GM13976 (cell line): ENCODE measurements around the gene PPP4C.

Source experiments
- DNase-seq: peaks from one replicate; pipeline ENCODE4 v3.0.0; 2012; ENCODE audit warnings: low spot score
- CTCF ChIP-seq: IDR thresholded peaks from 2 replicates; pipeline ENCODE4 v1.5.1; 2012; ENCODE audit warnings: borderline replicate concordance, mild to moderate bottlenecking; ENCODE audit not compliant: insufficient read depth; ENCODE audit errors: extremely low read depth, missing control alignments, control extremely low read depth
- in situ Hi-C: fragments of 300-500 bp; cut with MboI; formaldehyde crosslinking; loops from one replicate; pipeline ENCODE4 v1.12.0; 2022; ENCODE audit warnings: low sequenced_read_pairs, mixed read lengths, inconsistent platforms; ENCODE audit not compliant: unreplicated experiment

Gene PPP4C

DNA sequence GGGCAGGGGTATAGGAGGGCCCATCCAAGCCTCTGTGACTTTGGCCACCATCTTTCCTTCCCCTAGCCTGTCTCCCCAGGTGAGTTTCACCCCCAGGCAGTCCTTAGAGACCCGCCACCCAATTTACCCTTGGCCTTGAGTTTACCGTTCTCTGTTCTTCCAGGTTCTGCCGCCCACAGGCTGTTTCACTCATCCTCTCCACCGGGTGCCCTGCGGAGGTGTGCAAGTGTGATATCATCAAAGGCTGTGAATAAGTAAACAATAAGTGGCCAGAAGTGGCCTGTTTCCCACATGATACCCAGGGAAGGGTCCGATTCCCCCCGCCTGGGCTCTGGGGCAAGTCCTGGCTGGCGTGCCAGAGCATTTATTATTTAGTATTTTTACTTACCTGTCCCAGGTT, 29.6 kb upstream of the PPP4C start:
- in situ Hi-C loops: no loop called here
- no peak for TF ChIP-seq CTCF
- no peak for DNase-seq

DNA sequence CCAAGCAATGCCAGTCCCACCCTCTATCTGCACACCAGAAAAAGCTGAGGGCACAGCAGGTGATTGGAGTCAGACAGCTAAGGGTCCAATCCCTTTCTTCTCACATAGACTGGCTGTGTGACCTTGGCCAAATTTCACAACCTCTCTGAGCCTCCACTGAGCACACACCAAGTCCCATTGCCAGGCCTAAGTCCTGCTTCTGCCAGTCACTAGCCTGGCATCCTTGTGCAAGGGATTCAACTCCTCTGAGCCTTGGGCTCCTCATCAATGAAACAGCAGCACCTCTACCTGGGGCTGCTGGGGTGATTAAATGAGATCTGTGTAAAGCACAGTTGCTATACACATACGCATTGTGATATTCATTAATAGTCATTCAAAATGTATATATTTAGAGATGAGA, 29.2 kb upstream of the PPP4C start:
- in situ Hi-C loops: no loop called here
- no peak for DNase-seq

DNA sequence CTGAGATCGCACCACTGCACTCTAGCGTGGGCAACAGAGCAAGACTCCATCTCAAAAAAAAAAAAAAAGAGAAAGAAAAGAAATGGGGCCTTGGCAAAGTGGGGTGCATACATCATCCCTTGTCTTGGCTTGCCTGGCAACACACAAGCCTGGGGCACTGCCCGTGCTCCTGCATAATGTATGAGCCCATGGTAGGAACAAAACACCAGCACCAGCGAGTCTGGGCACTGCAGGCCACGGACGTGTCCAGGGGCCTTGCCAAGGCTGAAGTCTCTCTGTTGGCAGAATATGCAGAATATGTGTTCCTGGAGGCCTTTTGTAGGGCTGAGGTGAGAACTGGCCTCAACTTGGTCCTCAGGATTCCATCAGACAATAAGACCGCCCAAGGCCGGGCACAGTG, 25.9 kb upstream of the PPP4C start:
- in situ Hi-C loops: no loop called here

More for the DNA sequence above, 29.2 kb upstream of the PPP4C start:
- no peak for TF ChIP-seq CTCF

DNA sequence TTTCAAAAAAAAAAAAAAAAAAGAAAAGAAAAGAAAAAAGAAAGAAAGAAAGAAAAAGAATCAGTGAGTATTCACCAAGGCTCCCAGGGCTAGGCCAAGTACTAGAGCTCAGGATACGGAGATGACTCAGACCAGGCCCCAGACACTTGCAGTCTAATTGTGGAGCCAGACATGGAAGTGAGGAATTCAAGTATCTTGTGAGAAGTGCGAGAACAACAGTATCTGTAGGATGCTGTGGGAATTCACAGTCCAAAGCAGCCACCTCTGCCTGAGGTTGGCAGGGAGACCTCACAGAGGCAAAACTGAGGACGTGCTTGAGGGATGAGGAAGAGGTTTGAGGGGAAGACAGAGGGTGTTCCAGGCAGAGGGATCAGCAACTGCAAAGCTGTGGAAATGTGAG, 24.3 kb upstream of the PPP4C start:
- in situ Hi-C loops: no loop called here
- no peak for DNase-seq
- TF ChIP-seq CTCF: no peak

More for the DNA sequence above, 25.9 kb upstream of the PPP4C start:
- no peak for DNase-seq
- no peak for TF ChIP-seq CTCF

GRCh38 chr16:30052671-30053372, 23.0 kb upstream of the PPP4C start:
- peak; percentile 98 for DNase-seq
- TF ChIP-seq CTCF: no peak
- in situ Hi-C loops: no loop called here

GRCh38 chr16:30053376-30054015, 22.3 kb upstream of the PPP4C start:
- TF ChIP-seq CTCF: no peak
- in situ Hi-C loops: no loop called here
- no peak for DNase-seq
